HCT116 (cell line): ENCODE data around the gene B3GNT4.

Experiments
- ATF3 ChIP-seq: IDR thresholded peaks from 2 replicates; pipeline ENCODE4 v1.6.1; 2012
- ELF1 ChIP-seq: IDR thresholded peaks from 2 replicates; pipeline ENCODE4 v1.6.1; 2012; ENCODE audit warnings: low read depth, borderline replicate concordance
- EZH2 ChIP-seq: fragments of 200-600 bp; sonication (generic); IDR thresholded peaks from 2 replicates; pipeline ENCODE4 v1.6.1; 2017; ENCODE audit warnings: antibody characterized with exemption, mixed run types
- EZH2phosphoT487 ChIP-seq: fragments of 200-600 bp; IDR thresholded peaks from 2 replicates; pipeline ENCODE4 v1.6.1; 2018; ENCODE audit warnings: antibody characterized with exemption, borderline replicate concordance
- JUND ChIP-seq: IDR thresholded peaks from 2 replicates; pipeline ENCODE4 v1.6.1; 2012
- MAX ChIP-seq: IDR thresholded peaks from 2 replicates; pipeline ENCODE4 v1.6.1; 2012
- POLR2A ChIP-seq: IDR thresholded peaks from 2 replicates; pipeline ENCODE4 v1.7.0; 2011; ENCODE audit warnings: borderline replicate concordance; ENCODE audit not compliant: insufficient read depth, insufficient read length; ENCODE audit errors: extremely low read depth
- POLR2AphosphoS5 ChIP-seq: IDR thresholded peaks from 2 replicates; pipeline ENCODE4 v1.6.1; 2011; ENCODE audit warnings: mild to moderate bottlenecking, low read depth, low read length, moderate library complexity
- SIN3A ChIP-seq: IDR thresholded peaks from 2 replicates; pipeline ENCODE4 v1.6.1; 2012; ENCODE audit warnings: low read depth
- SP1 ChIP-seq: IDR thresholded peaks from 2 replicates; pipeline ENCODE4 v1.6.1; 2012; ENCODE audit warnings: low read depth
- TCF7L2 ChIP-seq: IDR thresholded peaks from 2 replicates; pipeline ENCODE4 v1.7.0; 2011; ENCODE audit warnings: borderline replicate concordance, inconsistent platforms; ENCODE audit not compliant: insufficient read depth, insufficient read length; ENCODE audit errors: extremely low read depth
- ZNF274 ChIP-seq: fragments of 200-500 bp; sonication (Bioruptor generic); IDR thresholded peaks from 2 replicates; pipeline ENCODE4 v1.6.1; 2014; ENCODE audit warnings: mild to moderate bottlenecking, low read depth, low read length, inconsistent platforms
- TF ChIP-seq, protein P1 (sequence below), 3 experiments: fragments of 200-600 bp in 1 of 3; sonication (generic) in 1 of 3; IDR thresholded peaks in 2 of 3; conservative IDR thresholded peaks in 1 of 3; 2 replicates each; pipeline ENCODE4 v1.5.1; 2012 to 2017; ENCODE audit warnings: low read depth in 2 of 3, low read length in 2 of 3, antibody characterized with exemption in 1 of 3, borderline replicate concordance in 1 of 3, control low read depth in 1 of 3, mild to moderate bottlenecking in 1 of 3, mixed read lengths in 1 of 3, mixed run types in 1 of 3, moderate library complexity in 1 of 3; ENCODE audit not compliant: insufficient read depth in 1 of 3

DNA sequence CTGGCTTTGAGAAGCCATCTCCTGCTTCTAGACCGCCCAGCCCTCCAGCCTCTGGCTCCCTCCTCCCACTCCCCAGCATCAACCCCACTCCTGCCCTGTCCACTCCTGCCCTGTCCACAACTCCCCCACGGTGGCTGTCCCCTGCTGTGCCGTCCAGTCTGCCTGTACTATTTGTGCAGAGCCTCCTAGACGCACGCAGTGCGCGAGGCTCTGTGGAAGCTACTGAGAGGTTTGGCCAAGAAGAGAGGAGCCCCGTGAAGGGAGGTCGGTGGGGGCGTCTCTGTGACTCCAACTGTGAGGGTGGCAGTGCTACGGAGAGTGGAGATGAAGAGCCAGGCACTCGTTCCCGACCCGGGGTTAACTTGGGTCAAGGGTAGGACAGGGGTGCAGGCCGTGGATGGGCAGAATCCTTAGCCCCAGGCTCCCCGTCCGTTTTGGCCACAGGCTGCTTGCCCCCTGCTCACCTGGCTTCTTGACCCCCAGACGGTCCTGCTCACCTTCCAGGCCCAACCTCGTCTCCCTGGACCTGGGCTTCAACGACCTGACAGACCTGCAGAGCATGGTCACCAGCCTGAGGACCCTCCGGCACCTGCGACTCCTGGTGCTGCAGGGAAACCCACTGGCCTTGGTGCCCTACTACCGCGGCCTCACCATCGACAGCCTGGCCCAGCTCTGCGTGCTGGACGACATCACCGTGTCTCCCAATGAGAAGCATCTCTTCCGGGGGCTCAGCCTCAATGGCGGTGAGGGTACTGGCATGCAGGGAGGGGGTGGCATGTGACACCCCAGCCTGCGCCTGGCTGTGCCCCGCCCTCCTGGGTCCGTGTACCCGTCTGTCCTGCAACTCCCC, 13.7 kb upstream of the B3GNT4 start:
- TF ChIP-seq ELF1 = no peak
- no peak for TF ChIP-seq EZH2phosphoT487
- TF ChIP-seq EZH2 = no peak
- no peak for TF ChIP-seq SIN3A
- no peak for TF ChIP-seq POLR2A
- no peak for TF ChIP-seq SP1
- TF ChIP-seq, protein P1, sequence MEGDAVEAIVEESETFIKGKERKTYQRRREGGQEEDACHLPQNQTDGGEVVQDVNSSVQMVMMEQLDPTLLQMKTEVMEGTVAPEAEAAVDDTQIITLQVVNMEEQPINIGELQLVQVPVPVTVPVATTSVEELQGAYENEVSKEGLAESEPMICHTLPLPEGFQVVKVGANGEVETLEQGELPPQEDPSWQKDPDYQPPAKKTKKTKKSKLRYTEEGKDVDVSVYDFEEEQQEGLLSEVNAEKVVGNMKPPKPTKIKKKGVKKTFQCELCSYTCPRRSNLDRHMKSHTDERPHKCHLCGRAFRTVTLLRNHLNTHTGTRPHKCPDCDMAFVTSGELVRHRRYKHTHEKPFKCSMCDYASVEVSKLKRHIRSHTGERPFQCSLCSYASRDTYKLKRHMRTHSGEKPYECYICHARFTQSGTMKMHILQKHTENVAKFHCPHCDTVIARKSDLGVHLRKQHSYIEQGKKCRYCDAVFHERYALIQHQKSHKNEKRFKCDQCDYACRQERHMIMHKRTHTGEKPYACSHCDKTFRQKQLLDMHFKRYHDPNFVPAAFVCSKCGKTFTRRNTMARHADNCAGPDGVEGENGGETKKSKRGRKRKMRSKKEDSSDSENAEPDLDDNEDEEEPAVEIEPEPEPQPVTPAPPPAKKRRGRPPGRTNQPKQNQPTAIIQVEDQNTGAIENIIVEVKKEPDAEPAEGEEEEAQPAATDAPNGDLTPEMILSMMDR (IDR thresholded peaks at IDR 0.05 in 2 of 3, conservative IDR thresholded peaks at IDR 0.05 in 1 of 3; ENCODE audit: borderline replicate concordance in 1 of 3, insufficient read depth in 1 of 3, low read depth in 2 of 3, low read length in 2 of 3) = no peak
- no peak for TF ChIP-seq POLR2AphosphoS5
- TF ChIP-seq ATF3 = no peak
- no peak for TF ChIP-seq JUND
- TF ChIP-seq TCF7L2 = no peak
- no peak for TF ChIP-seq MAX
- TF ChIP-seq ZNF274 = no peak
